Right atrium auricular region (tissue), 2 donors: Measurements from ENCODE around the gene TBC1D7. TPM values are rescaled to one million over a fixed set of nuclear protein-coding genes. Genes with fewer than 3 reads are reported as not detected.

Experiments
- DNase-seq: peaks from one replicate; pipeline ENCODE4 v3.0.0-alpha.2; 2019; ENCODE audit warnings: low spot score
- H3K27ac ChIP-seq, 2 donors: fragments of 200-600 bp; sonication (generic); 1 replicate in 1 of 2; 2 replicates in 1 of 2; pipeline ENCODE4 v1.5.1; 2016 to 2019
- H3K27me3 ChIP-seq, 2 donors: fragments of 200-600 bp; sonication (generic); one replicate each; pipeline versions ENCODE4 v1.5.1 to v1.6.0; 2017 to 2019
- H3K36me3 ChIP-seq: fragments of 200-600 bp; sonication (generic); one replicate; pipeline ENCODE4 v1.5.1; 2016
- H3K4me1 ChIP-seq, 2 donors: fragments of 200-600 bp; sonication (generic); one replicate each; pipeline versions ENCODE4 v1.5.1 to v1.6.0; 2017 to 2019
- H3K4me3 ChIP-seq, 2 donors: fragments of 200-600 bp; sonication (generic); 1 replicate in 1 of 2; 2 replicates in 1 of 2; pipeline ENCODE4 v1.5.1; 2017 to 2019; ENCODE audit warnings: mild to moderate bottlenecking in 1 of 2, moderate library complexity in 1 of 2
- H3K9me3 ChIP-seq, 2 donors: fragments of 200-600 bp; sonication (generic); one replicate each; pipeline ENCODE4 v1.5.1; 2019
- total RNA-seq, 2 donors: library from RNA; depleted of rRNA; stranded (reverse); fragments of >200 nt; gene quantifications; one replicate each; pipeline ENCODE4 v1.1.0, GENCODE V29; 2016
- TF ChIP-seq, protein P1 (sequence below), 2 donors: fragments of 200-600 bp; sonication (generic); IDR thresholded peaks; one replicate each; pipeline ENCODE4 v1.5.1; 2019; ENCODE audit warnings: antibody characterized with exemption in 2 of 2

The TBC1D7 gene
- total RNA-seq, 2 donors from 2014 or later = 15.0 to 27.0 TPM

DNA sequence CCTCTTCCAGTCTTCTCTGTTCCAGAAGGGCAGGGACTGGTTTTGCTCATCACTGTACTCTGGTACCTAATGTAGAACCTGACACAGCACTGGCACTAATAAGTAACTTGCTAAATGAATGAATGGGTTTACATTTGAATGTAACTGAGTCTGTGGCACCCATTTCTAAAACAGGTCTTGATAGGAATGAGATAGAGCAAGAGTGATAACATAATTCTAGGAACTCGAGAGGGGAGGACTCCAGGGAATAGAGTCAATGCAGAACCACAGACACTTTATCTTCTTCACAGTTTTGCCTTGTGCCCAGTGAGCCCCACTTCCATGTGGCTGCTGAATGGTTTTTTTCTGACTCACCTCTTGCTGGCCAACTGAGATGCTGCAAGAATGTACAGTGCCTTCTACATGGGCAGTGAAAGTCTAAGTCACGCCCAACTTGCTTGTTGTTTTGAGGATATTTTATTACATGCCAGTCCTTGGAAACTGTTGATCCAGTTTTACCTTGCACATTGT lies 61.1 kb downstream of the TBC1D7 start:
- no peaks in the 10 kb centered on the region for H3K27me3 ChIP-seq
- H3K4me3 ChIP-seq = no peak overlapping the region
- TF ChIP-seq, protein P1, sequence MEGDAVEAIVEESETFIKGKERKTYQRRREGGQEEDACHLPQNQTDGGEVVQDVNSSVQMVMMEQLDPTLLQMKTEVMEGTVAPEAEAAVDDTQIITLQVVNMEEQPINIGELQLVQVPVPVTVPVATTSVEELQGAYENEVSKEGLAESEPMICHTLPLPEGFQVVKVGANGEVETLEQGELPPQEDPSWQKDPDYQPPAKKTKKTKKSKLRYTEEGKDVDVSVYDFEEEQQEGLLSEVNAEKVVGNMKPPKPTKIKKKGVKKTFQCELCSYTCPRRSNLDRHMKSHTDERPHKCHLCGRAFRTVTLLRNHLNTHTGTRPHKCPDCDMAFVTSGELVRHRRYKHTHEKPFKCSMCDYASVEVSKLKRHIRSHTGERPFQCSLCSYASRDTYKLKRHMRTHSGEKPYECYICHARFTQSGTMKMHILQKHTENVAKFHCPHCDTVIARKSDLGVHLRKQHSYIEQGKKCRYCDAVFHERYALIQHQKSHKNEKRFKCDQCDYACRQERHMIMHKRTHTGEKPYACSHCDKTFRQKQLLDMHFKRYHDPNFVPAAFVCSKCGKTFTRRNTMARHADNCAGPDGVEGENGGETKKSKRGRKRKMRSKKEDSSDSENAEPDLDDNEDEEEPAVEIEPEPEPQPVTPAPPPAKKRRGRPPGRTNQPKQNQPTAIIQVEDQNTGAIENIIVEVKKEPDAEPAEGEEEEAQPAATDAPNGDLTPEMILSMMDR (IDR thresholded peaks at IDR 0.05) = no peak
- no peaks in the 10 kb centered on the region for H3K36me3 ChIP-seq
- H3K27ac ChIP-seq = no peak overlapping the region
- no peak for DNase-seq
- no peaks in the 10 kb centered on the region for H3K9me3 ChIP-seq
- H3K4me1 ChIP-seq = peaks cover 0 to 6% of the 10 kb centered on the region in 2 donors

DNA sequence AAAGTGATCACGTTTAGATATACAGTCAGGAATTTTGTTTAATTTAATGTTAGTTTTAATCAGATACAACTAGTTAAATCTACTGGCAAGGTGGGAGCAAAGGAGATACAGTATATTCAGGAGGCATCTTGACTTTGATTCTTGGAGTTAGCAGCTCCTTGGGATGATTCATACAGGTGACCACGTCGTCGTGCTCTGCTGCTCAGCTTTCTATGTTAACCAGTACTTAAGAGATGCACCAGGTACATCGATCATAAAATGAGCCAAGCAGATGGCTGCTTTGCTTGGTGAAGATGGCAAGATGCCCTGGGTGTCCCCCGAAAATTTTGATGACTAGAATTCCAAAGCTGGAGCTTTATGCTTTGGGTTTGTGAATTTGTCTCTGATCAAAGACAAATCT lies 64.7 kb downstream of the TBC1D7 start:
- H3K4me1 ChIP-seq = no peaks in the 10 kb centered on the region
- H3K27me3 ChIP-seq = no peaks in the 10 kb centered on the region
- no peak overlapping the region for H3K4me3 ChIP-seq
- H3K9me3 ChIP-seq = no peaks in the 10 kb centered on the region
- no peak overlapping the region for H3K27ac ChIP-seq
- no peaks in the 10 kb centered on the region for H3K36me3 ChIP-seq
- no peak for DNase-seq
- TF ChIP-seq, protein P1 (IDR thresholded peaks at IDR 0.05) = no peak

DNA sequence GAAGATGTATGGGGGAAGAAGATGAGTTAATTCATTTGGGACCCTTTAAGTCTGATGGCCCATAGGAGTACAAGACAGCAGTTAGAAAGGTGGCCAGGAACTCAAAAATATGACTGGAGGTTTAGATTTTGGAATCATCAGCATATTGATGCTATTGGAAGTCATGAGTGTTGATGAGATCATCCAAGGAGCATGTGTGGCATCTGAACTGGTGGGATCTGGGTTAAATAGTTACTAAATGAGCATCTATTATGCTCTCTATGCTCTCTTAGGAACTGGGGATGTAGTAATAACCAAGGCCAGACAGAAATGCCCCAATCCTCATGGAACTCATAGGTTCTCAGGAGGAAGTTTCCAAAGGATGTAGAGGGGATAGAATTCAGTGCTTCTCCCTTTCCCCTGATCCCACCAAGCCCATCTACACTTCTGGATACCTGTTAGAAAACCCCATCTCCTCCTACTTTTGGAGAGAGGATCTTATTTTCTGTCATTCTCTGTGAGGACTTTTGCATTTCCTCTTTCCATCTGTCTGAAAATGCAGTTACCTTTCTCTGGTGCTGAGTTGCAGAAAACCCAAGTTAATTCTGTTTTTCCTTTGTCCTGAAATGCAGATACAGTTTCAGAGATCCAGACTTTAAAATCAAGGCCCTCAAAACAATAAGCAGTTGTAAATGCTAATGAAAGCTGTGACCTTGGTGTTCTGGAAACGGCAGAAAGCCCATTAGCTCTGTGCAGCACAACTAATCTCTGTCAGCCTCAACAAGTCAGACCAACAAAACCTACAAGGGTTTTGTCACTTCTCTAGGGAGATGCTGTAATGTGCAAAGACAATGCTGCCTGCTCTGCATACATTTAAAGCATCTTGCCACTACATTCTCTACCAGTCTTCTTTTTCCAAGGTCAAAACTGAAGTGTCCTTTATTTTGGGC lies 65.8 kb downstream of the TBC1D7 start:
- Histone ChIP-seq H3K4me3 (no peak overlapping the region), H3K27me3 (no peaks in the 10 kb centered on the region), H3K27ac (no peak overlapping the region), H3K4me1 (no peaks in the 10 kb centered on the region), H3K36me3 (no peaks in the 10 kb centered on the region), H3K9me3 (no peaks in the 10 kb centered on the region)
- TF ChIP-seq, protein P1 (IDR thresholded peaks at IDR 0.05) = no peak
- DNase-seq = no peak

DNA sequence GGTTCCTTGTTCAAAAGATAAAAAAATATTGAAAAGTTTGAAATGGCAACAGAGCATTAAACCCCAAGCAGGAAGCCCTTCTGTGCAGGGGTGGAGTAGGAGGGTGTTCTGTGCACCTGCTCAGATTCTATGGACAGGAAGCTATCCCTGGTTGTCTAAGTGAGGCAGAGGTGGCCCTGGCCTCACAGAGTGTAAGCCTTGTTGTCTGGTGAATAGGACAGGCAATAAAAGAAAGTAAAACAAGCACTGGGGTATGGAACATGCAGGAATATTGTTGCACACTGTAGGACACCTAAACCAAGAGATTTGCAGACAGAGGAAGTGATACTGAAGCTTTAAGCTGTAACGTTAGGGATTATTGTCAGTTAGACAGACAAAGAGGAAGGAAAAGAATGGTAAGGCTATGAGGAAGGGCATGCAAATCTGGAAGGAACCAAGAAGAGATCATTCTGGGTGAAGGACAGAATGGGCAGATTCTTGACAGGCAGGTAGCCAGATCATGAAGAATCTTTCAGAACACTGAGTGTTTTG lies 66.8 kb downstream of the TBC1D7 start:
- Histone ChIP-seq H3K4me1 (no peaks in the 10 kb centered on the region), H3K27ac (no peak overlapping the region), H3K27me3 (no peaks in the 10 kb centered on the region), H3K4me3 (no peak overlapping the region), H3K36me3 (no peaks in the 10 kb centered on the region), H3K9me3 (no peaks in the 10 kb centered on the region)
- no peak for DNase-seq
- TF ChIP-seq, protein P1 (IDR thresholded peaks at IDR 0.05) = no peak

DNA sequence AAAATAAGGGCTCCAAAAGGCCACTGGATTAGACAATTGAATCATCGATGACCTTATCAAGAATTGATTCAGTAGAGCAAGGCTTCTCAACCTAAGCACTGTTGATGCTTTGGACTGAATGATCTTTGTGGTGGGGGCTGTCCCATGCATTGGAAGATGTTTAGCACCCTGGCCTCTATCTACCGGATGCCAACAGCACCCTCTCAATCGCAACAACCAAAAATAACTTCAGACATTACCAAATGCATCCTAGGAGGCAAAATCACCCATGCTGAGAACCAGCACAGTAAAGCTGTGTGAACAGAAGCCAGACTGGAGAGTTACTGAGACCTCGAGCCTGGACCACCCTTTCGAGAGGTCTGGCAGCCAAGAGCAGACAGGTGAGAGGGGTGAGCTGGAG lies 67.5 kb downstream of the TBC1D7 start:
- no peaks in the 10 kb centered on the region for H3K27me3 ChIP-seq
- DNase-seq = no peak
- no peak overlapping the region for H3K27ac ChIP-seq
- no peaks in the 10 kb centered on the region for H3K36me3 ChIP-seq
- H3K4me3 ChIP-seq = no peak overlapping the region
- H3K4me1 ChIP-seq = no peaks in the 10 kb centered on the region
- H3K9me3 ChIP-seq = peaks cover 0 to 5% of the 10 kb centered on the region in 2 donors
- TF ChIP-seq, protein P1 (IDR thresholded peaks at IDR 0.05) = no peak
